Measurements from ENCODE around the gene GAPVD1. TPM values are rescaled to one million over a fixed set of nuclear protein-coding genes. Genes with fewer than 3 reads are reported as not detected.

Gene GAPVD1
- total RNA-seq, 2 donors from 2014 or later: 44.4 to 48.4 TPM

GRCh38 chr9:125411171-125411756 is 149.6 kb downstream of the GAPVD1 start:
- H3K9me3 ChIP-seq (ENCODE audit: control insufficient read depth, low read length): no peaks in the 10 kb centered on the region
- no peak overlapping the region for H3K27ac ChIP-seq (ENCODE audit: low read depth, low read length)
- Mint-ChIP-seq H3K27ac (no peak overlapping the region), H3K4me3 (no peak overlapping the region), H3K27me3 (ENCODE audit: insufficient read depth) (peaks cover 20% of the 10 kb centered on the region), H3K9me3 (no peaks in the 10 kb centered on the region), H3K4me1 (peaks cover 4% of the 10 kb centered on the region), H3K36me3 (ENCODE audit: low read depth) (no peaks in the 10 kb centered on the region)
- 92 to 93% methylated on average over 5 to 14 of the region's 14 CpGs for WGBS, 2 experiments (ENCODE audit: insufficient coverage in 1 of 2, insufficient read length in 1 of 2)
- H3K4me3 ChIP-seq (ENCODE audit: low read length): no peak overlapping the region
- no peaks in the 10 kb centered on the region for H3K27me3 ChIP-seq (ENCODE audit: control insufficient read depth, insufficient read depth, low read length, poor library complexity, severe bottlenecking)
- no peak overlapping the region for H3K9ac ChIP-seq (ENCODE audit: extremely low read depth, low read length, poor library complexity, severe bottlenecking)
- TF ChIP-seq CTCF (conservative IDR thresholded peaks at IDR 0.05): no peak
- no peaks in the 10 kb centered on the region for H3K4me1 ChIP-seq (ENCODE audit: control insufficient read depth, insufficient read depth, low read length)
- no peaks in the 10 kb centered on the region for H3K36me3 ChIP-seq (ENCODE audit: control insufficient read depth, insufficient read depth, low read length)
- no peak for DNase-seq

- peaks cover 11% of the 10 kb centered on the region for H3K27me3 Mint-ChIP-seq (ENCODE audit: insufficient read depth)
- TF ChIP-seq CTCF (conservative IDR thresholded peaks at IDR 0.05): no peak
- Histone ChIP-seq H3K9me3 (ENCODE audit: control insufficient read depth, low read length) (no peaks in the 10 kb centered on the region), H3K27ac (ENCODE audit: low read depth, low read length) (no peak overlapping the region), H3K4me1 (ENCODE audit: control insufficient read depth, insufficient read depth, low read length) (no peaks in the 10 kb centered on the region), H3K36me3 (ENCODE audit: control insufficient read depth, insufficient read depth, low read length) (no peaks in the 10 kb centered on the region), H3K9ac (ENCODE audit: extremely low read depth, low read length, poor library complexity, severe bottlenecking) (no peak overlapping the region), H3K4me3 (ENCODE audit: low read length) (no peak overlapping the region), H3K27me3 (ENCODE audit: control insufficient read depth, insufficient read depth, low read length, poor library complexity, severe bottlenecking) (no peaks in the 10 kb centered on the region)
- H3K4me1 Mint-ChIP-seq: peaks cover 4% of the 10 kb centered on the region
- no peak overlapping the region for H3K27ac Mint-ChIP-seq
- no peaks in the 10 kb centered on the region for H3K36me3 Mint-ChIP-seq (ENCODE audit: low read depth)
- 89 to 91% methylated on average over 10 of the region's 10 CpGs for WGBS, 2 experiments (ENCODE audit: insufficient coverage in 1 of 2, insufficient read length in 1 of 2)
- no peak overlapping the region for H3K4me3 Mint-ChIP-seq
- no peaks in the 10 kb centered on the region for H3K9me3 Mint-ChIP-seq
- no peak for DNase-seq
Observed at GRCh38 chr9:125412166-125412565, 150.5 kb downstream of the GAPVD1 start.

- DNase-seq: no peak
- Histone ChIP-seq H3K4me3 (ENCODE audit: low read length) (no peak overlapping the region), H3K9ac (ENCODE audit: extremely low read depth, low read length, poor library complexity, severe bottlenecking) (no peak overlapping the region), H3K4me1 (ENCODE audit: control insufficient read depth, insufficient read depth, low read length) (no peaks in the 10 kb centered on the region), H3K36me3 (ENCODE audit: control insufficient read depth, insufficient read depth, low read length) (no peaks in the 10 kb centered on the region), H3K27me3 (ENCODE audit: control insufficient read depth, insufficient read depth, low read length, poor library complexity, severe bottlenecking) (no peaks in the 10 kb centered on the region), H3K9me3 (ENCODE audit: control insufficient read depth, low read length) (no peaks in the 10 kb centered on the region), H3K27ac (ENCODE audit: low read depth, low read length) (no peak overlapping the region)
- no peak overlapping the region for H3K4me3 Mint-ChIP-seq
- H3K27me3 Mint-ChIP-seq (ENCODE audit: insufficient read depth): peaks cover 6% of the 10 kb centered on the region
- no peaks in the 10 kb centered on the region for H3K4me1 Mint-ChIP-seq
- H3K27ac Mint-ChIP-seq: no peak overlapping the region
- H3K36me3 Mint-ChIP-seq (ENCODE audit: low read depth): no peaks in the 10 kb centered on the region
- TF ChIP-seq CTCF (conservative IDR thresholded peaks at IDR 0.05): no peak
- H3K9me3 Mint-ChIP-seq: no peaks in the 10 kb centered on the region
- 92% methylated on average over 6 to 8 of the region's 8 CpGs for WGBS, 2 experiments (ENCODE audit: insufficient coverage in 1 of 2, insufficient read length in 1 of 2)
Observed at GRCh38 chr9:125413579-125413978, 152.0 kb downstream of the GAPVD1 start.
